ENCODE results near the gene SEMA5A. TPM values are rescaled to one million over a fixed set of nuclear protein-coding genes. Genes with fewer than 3 reads are reported as not detected.

SEMA5A gene
- total and polyA plus RNA-seq, 11 donors, result 4.6 to 71.5 (median 33.8) TPM

- Histone ChIP-seq H3K4me3 (no peak overlapping the region), H3K4me1 (peaks cover 0 to 16% (median 9%) of the 10 kb centered on the region in 12 donors), H3K9me3 (no peaks in the 10 kb centered on the region), H3K36me3 (no peaks in the 10 kb centered on the region), H3K27me3 (no peaks in the 10 kb centered on the region), H3K27ac (no peak overlapping the region)
- 44 to 98% (median 96%) methylated on average over 1 of the region's 1 CpG for WGBS, 4 donors
- intact Hi-C loops (cut with DNase I), result loop anchor here in 2 of 10 donors (10.0 kb wide), 2 partner anchors 225 to 265 kb away; partner anchors contain the start of gene SEMA5A (in 1 of the 2)
- TF ChIP-seq POLR2A (IDR thresholded peaks at IDR 0.05), result no peak
- TF ChIP-seq CTCF (IDR thresholded peaks at IDR 0.05), result no peak
- ATAC-seq, result no peak
- no peak for DNase-seq
Measured at GRCh38 chr5:9279774-9280173, 266.1 kb downstream of the SEMA5A start.

GRCh38 chr5:9278921-9279603, 266.8 kb downstream of the SEMA5A start:
- DNase-seq (no peak), ATAC-seq (peak in 1 of 4 donors; percentile 15)
- no peaks in the 10 kb centered on the region for H3K36me3 ChIP-seq
- no peak overlapping the region for H3K27ac ChIP-seq
- TF ChIP-seq CTCF (IDR thresholded peaks at IDR 0.05) (no peak), POLR2A (IDR thresholded peaks at IDR 0.05) (no peak)
- no peaks in the 10 kb centered on the region for H3K27me3 ChIP-seq
- peaks cover 0 to 4% (median 0%) of the 10 kb centered on the region in 12 donors for H3K9me3 ChIP-seq
- no peak overlapping the region for H3K4me3 ChIP-seq
- WGBS, 4 donors, result 79 to 89% (median 84%) methylated on average over 3 of the region's 3 CpGs
- intact Hi-C loops (cut with DNase I), result no loop called here
- peaks cover 0 to 9% (median 2%) of the 10 kb centered on the region in 12 donors for H3K4me1 ChIP-seq

- WGBS, 4 donors, result 73 to 83% (median 77%) methylated on average over 4 of the region's 4 CpGs
- Histone ChIP-seq H3K27ac (no peak overlapping the region), H3K9me3 (peaks cover 0 to 4% (median 0%) of the 10 kb centered on the region in 12 donors), H3K36me3 (no peaks in the 10 kb centered on the region), H3K27me3 (no peaks in the 10 kb centered on the region), H3K4me3 (no peak overlapping the region), H3K4me1 (peaks cover 0 to 25% (median 4%) of the 10 kb centered on the region in 12 donors)
- DNase-seq, result no peak
- no peak for ATAC-seq
- no peak for TF ChIP-seq CTCF (IDR thresholded peaks at IDR 0.05)
- intact Hi-C loops (cut with DNase I), result loop anchor here in 1 of 10 donors (5.0 kb wide), 1 partner anchor 278 kb away; the partner anchor contains the start of gene SEMA5A
Measured at GRCh38 chr5:9269014-9269413, 276.9 kb downstream of the SEMA5A start.

GRCh38 chr5:9268226-9268625, 277.6 kb downstream of the SEMA5A start:
- H3K9me3 ChIP-seq, result peaks cover 0 to under 1% (median 0%) of the 10 kb centered on the region in 12 donors
- H3K27me3 ChIP-seq, result no peaks in the 10 kb centered on the region
- H3K4me3 ChIP-seq, result no peak overlapping the region
- intact Hi-C loops (cut with DNase I), result loop anchor here in 1 of 10 donors (5.0 kb wide), 1 partner anchor 279 kb away; the partner anchor contains the start of gene SEMA5A
- ATAC-seq (no peak), DNase-seq (no peak)
- H3K27ac ChIP-seq, result no peak overlapping the region
- no peaks in the 10 kb centered on the region for H3K36me3 ChIP-seq
- peaks cover 0 to 25% (median 5%) of the 10 kb centered on the region in 12 donors for H3K4me1 ChIP-seq
- WGBS, 4 donors, result 42 to 57% (median 48%) methylated on average over 3 of the region's 3 CpGs
- TF ChIP-seq CTCF (IDR thresholded peaks at IDR 0.05), result no peak
- no peak for TF ChIP-seq POLR2A (IDR thresholded peaks at IDR 0.05)
